Ishikawa (cell line): Measurements from ENCODE around the gene GNG12.
A peak's percentile ranks its signal among the peaks of the same experiment; 100 is the strongest.

Experiments
- CEBPB ChIP-seq: IDR thresholded peaks from 2 replicates; pipeline ENCODE4 v1.6.1; 2012
- CREB1 ChIP-seq: IDR thresholded peaks from 2 replicates; pipeline ENCODE4 v1.6.1; 2012; ENCODE audit warnings: low read depth
- EGR1 ChIP-seq: IDR thresholded peaks from 2 replicates; pipeline ENCODE4 v1.6.1; 2012
- EP300 ChIP-seq: IDR thresholded peaks from 2 replicates; pipeline ENCODE4 v1.6.1; 2012; ENCODE audit warnings: borderline replicate concordance
- FOXM1 ChIP-seq: IDR thresholded peaks from 2 replicates; pipeline ENCODE4 v1.6.1; 2012; ENCODE audit warnings: low read depth, borderline replicate concordance
- MAX ChIP-seq: IDR thresholded peaks from 2 replicates; pipeline ENCODE4 v1.6.1; 2012
- NFIC ChIP-seq: IDR thresholded peaks from 2 replicates; pipeline ENCODE4 v1.6.1; 2012
- RAD21 ChIP-seq: IDR thresholded peaks from 2 replicates; pipeline ENCODE4 v1.6.1; 2012; ENCODE audit warnings: low read depth
- REST ChIP-seq: IDR thresholded peaks from 2 replicates; pipeline ENCODE4 v1.6.1; 2012; ENCODE audit warnings: low read depth, mild to moderate bottlenecking
- TAF1 ChIP-seq: IDR thresholded peaks from 2 replicates; pipeline ENCODE4 v1.6.1; 2012; ENCODE audit warnings: low read depth, mild to moderate bottlenecking
- TCF12 ChIP-seq: IDR thresholded peaks from 2 replicates; pipeline ENCODE4 v1.6.1; 2012; ENCODE audit warnings: low read depth
- TEAD4 ChIP-seq: IDR thresholded peaks from 2 replicates; pipeline ENCODE4 v1.6.1; 2012
- USF1 ChIP-seq: IDR thresholded peaks from 2 replicates; pipeline ENCODE4 v1.6.1; 2012
- YY1 ChIP-seq: IDR thresholded peaks from 2 replicates; pipeline ENCODE4 v1.6.1; 2012; ENCODE audit warnings: low read depth
- ZBTB7A ChIP-seq: IDR thresholded peaks from 2 replicates; pipeline ENCODE4 v1.6.1; 2012; ENCODE audit warnings: low read depth

GNG12 gene

GRCh38 chr1:67767103-67767782 is 66.0 kb downstream of the GNG12 start:
- no peak for TF ChIP-seq TEAD4
- TF ChIP-seq EP300 = no peak
- TF ChIP-seq NFIC = no peak
- TF ChIP-seq USF1 = no peak
- no peak for TF ChIP-seq RAD21
- no peak for TF ChIP-seq TAF1
- TF ChIP-seq ZBTB7A = no peak
- no peak for TF ChIP-seq FOXM1
- no peak for TF ChIP-seq MAX
- no peak for TF ChIP-seq YY1

GRCh38 chr1:67766141-67766978 is 66.9 kb downstream of the GNG12 start:
- TF ChIP-seq NFIC = no peak
- no peak for TF ChIP-seq ZBTB7A
- TF ChIP-seq FOXM1 = no peak
- TF ChIP-seq RAD21 = peak; percentile 88
- TF ChIP-seq USF1 = no peak
- TF ChIP-seq EP300 = no peak
- no peak for TF ChIP-seq TEAD4

- TF ChIP-seq CEBPB = no peak
- TF ChIP-seq RAD21 = no peak
- no peak for TF ChIP-seq TAF1
- no peak for TF ChIP-seq NFIC
- TF ChIP-seq USF1 = no peak
- no peak for TF ChIP-seq CREB1
- no peak for TF ChIP-seq TEAD4
- no peak for TF ChIP-seq MAX
- TF ChIP-seq YY1 = no peak
- TF ChIP-seq FOXM1 = no peak
- TF ChIP-seq EGR1 = no peak
Observed at GRCh38 chr1:67764633-67765032, 68.6 kb downstream of the GNG12 start.

- TF ChIP-seq TAF1 (no peak), FOXM1 (no peak), USF1 (no peak), RAD21 (no peak), EGR1 (no peak), TEAD4 (no peak), NFIC (no peak), CEBPB (no peak), MAX (no peak), YY1 (no peak), CREB1 (no peak), EP300 (no peak), REST (no peak), TCF12 (no peak)
Observed at GRCh38 chr1:67761730-67762129, 71.5 kb downstream of the GNG12 start.

- TF ChIP-seq TEAD4 = no peak
- TF ChIP-seq TCF12 = no peak
- TF ChIP-seq EGR1 = no peak
- TF ChIP-seq CREB1 = no peak
- no peak for TF ChIP-seq FOXM1
- no peak for TF ChIP-seq REST
- TF ChIP-seq MAX = no peak
- TF ChIP-seq USF1 = no peak
- no peak for TF ChIP-seq YY1
- TF ChIP-seq RAD21 = no peak
- no peak for TF ChIP-seq NFIC
- TF ChIP-seq TAF1 = no peak
- TF ChIP-seq CEBPB = no peak
- TF ChIP-seq EP300 = no peak
- no peak for TF ChIP-seq ZBTB7A
Observed at GRCh38 chr1:67761091-67761490, 72.2 kb downstream of the GNG12 start.
